Body of pancreas (tissue), 4 donors: Measurements from ENCODE around the gene DNTTIP2. TPM values are rescaled to one million over a fixed set of nuclear protein-coding genes. Genes with fewer than 3 reads are reported as not detected.

Experiments
- ATAC-seq: fragments of 150-250 bp; one replicate; pipeline ENCODE4 v1.9.1; 2016
- DNase-seq, 4 donors: peaks; one replicate each; pipeline ENCODE4 v3.0.0-alpha.2; 2019
- H3K27ac ChIP-seq, 4 donors: fragments of 200-600 bp; sonication (generic); 1 replicate in 3 of 4; 2 replicates in 1 of 4; pipeline versions ENCODE4 v1.5.1 to v1.6.1; 2016 to 2019; ENCODE audit warnings: mild to moderate bottlenecking in 1 of 4, mixed read lengths in 1 of 4, moderate library complexity in 1 of 4
- H3K27me3 ChIP-seq, 2 donors: fragments of 200-600 bp; sonication (generic); one replicate each; pipeline ENCODE4 v1.6.0; 2016; ENCODE audit warnings: mild to moderate bottlenecking in 1 of 2
- H3K36me3 ChIP-seq, 2 donors: fragments of 200-600 bp; sonication (generic); replicated peaks in 1 of 2; 2 replicates each; pipeline ENCODE4 v1.5.1; 2016; ENCODE audit warnings: low read depth in 2 of 2; ENCODE audit not compliant: insufficient read depth in 1 of 2
- H3K4me1 ChIP-seq: fragments of 200-600 bp; sonication (generic); one replicate; pipeline ENCODE4 v1.6.0; 2016
- H3K4me3 ChIP-seq, 2 donors: fragments of 200-600 bp; sonication (generic); 1 replicate in 1 of 2; 2 replicates in 1 of 2; pipeline ENCODE4 v1.5.1; 2016 to 2019
- H3K9me3 ChIP-seq, 3 donors: fragments of 200-600 bp; sonication (generic); 1 replicate in 2 of 3; 2 replicates in 1 of 3; pipeline ENCODE4 v1.5.1; 2016
- POLR2A ChIP-seq, 3 donors: fragments of 450-650 bp; IDR thresholded peaks; one replicate each; pipeline ENCODE4 v1.6.1; 2016; ENCODE audit warnings: antibody characterized with exemption in 3 of 3, mild to moderate bottlenecking in 2 of 3
- WGBS, 2 donors: methylation state at CpG; one replicate each; pipeline ENCODE4 v1.1.5; 2017; 5-methylcytosine and 5-hydroxymethylcytosine counted together
- intact Hi-C: fragments of 100-400 bp; cut with DNase I; formaldehyde crosslinking; loops from one replicate; pipeline ENCODE4 v1.15.1; 2023
- total RNA-seq, 2 donors: library from RNA; depleted of rRNA; stranded (reverse); fragments of >200 nt; gene quantifications; one replicate each; pipeline ENCODE4 v1.1.0, GENCODE V29; 2016
- TF ChIP-seq, protein P1 (sequence below), 7 experiments: fragments of 450-650 bp in 4 of 7; fragments of 200-600 bp in 3 of 7; sonication (generic) in 3 of 7; IDR thresholded peaks; one replicate each; pipeline ENCODE4 v1.5.1; 2016 to 2019; ENCODE audit warnings: antibody characterized with exemption in 7 of 7

DNTTIP2 gene
- total RNA-seq, 2 donors from 2014 or later, result 6.6 to 9.6 TPM

DNA sequence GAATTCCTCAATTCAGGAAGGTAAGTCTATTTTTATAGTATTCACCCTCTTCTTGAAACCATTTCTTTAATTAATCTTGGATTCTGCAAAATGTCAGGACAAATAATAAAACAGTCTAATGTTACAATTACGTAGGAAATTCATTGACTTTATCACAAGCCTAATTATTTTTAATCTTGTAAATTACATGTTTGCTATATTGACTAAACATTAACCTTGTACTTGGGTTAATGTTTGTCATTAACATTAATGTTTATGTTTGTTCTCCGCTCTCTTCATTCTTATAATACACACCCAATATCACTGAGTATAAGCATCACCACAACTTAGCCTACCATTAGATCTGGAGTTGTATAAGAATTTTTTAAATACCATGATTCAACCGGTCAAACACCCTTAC lies 27.5 kb upstream of the DNTTIP2 start:
- Histone ChIP-seq H3K27me3 (no peaks in the 10 kb centered on the region), H3K4me1 (peaks cover 26% of the 10 kb centered on the region), H3K9me3 (no peaks in the 10 kb centered on the region), H3K4me3 (no peak overlapping the region), H3K36me3 (no peaks in the 10 kb centered on the region), H3K27ac (peak overlapping the region in 1 of 4 donors; percentile 67)
- TF ChIP-seq, protein P1, sequence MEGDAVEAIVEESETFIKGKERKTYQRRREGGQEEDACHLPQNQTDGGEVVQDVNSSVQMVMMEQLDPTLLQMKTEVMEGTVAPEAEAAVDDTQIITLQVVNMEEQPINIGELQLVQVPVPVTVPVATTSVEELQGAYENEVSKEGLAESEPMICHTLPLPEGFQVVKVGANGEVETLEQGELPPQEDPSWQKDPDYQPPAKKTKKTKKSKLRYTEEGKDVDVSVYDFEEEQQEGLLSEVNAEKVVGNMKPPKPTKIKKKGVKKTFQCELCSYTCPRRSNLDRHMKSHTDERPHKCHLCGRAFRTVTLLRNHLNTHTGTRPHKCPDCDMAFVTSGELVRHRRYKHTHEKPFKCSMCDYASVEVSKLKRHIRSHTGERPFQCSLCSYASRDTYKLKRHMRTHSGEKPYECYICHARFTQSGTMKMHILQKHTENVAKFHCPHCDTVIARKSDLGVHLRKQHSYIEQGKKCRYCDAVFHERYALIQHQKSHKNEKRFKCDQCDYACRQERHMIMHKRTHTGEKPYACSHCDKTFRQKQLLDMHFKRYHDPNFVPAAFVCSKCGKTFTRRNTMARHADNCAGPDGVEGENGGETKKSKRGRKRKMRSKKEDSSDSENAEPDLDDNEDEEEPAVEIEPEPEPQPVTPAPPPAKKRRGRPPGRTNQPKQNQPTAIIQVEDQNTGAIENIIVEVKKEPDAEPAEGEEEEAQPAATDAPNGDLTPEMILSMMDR (IDR thresholded peaks at IDR 0.05), result no peak
- no peak for TF ChIP-seq POLR2A (IDR thresholded peaks at IDR 0.05)
- DNase-seq (no peak), ATAC-seq (no peak)
- intact Hi-C loops, result no loop called here
- WGBS, 2 donors, result 62 to 65% methylated on average over 3 of the region's 3 CpGs

DNA sequence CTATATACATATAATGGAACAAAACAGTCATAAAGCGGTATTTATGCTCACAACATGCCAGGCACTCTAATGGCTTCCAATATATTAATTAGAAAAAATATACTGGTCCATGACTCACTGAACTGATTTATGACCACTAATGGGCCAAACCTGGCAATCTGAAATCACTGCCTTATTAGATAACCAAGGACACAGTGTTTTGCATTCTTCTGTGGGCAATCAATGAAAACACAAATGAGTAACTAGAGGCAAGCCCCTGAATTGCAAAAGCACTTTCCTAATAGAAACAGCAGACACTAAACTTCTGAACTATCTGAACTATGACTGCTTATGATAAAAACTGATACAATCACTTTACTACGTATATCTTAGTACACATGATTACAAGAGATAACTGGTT lies 26.7 kb upstream of the DNTTIP2 start:
- no peaks in the 10 kb centered on the region for H3K9me3 ChIP-seq
- 47 to 54% methylated on average over 2 of the region's 2 CpGs for WGBS, 2 donors
- no peaks in the 10 kb centered on the region for H3K36me3 ChIP-seq
- H3K27ac ChIP-seq, result peak overlapping the region in 2 of 4 donors; percentile 40 to 67
- peaks cover 26% of the 10 kb centered on the region for H3K4me1 ChIP-seq
- TF ChIP-seq, protein P1 (IDR thresholded peaks at IDR 0.05), result no peak
- TF ChIP-seq POLR2A (IDR thresholded peaks at IDR 0.05), result no peak
- no peak overlapping the region for H3K4me3 ChIP-seq
- peak in 1 of 4 donors; percentile 32 for DNase-seq
- no peak for ATAC-seq
- H3K27me3 ChIP-seq, result no peaks in the 10 kb centered on the region
- intact Hi-C loops, result no loop called here

DNA sequence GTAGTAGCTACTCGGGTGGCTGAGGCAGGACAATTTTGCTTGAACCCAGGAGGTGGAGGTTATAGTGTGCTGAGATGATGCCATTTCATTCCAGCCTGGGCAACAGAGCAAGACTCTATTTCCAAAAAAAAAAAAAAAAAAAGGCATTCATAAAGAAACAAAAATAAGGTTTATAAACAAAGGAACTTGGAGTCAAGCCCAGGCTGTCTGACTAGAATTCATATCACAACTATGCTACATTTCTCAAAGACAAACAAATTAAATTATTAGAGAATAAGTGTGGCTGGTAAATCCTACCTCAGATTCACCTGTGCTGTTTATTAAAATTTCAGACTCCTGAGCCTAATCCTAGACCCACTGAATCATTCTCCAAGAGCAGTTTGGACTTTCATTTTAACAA lies 26.0 kb upstream of the DNTTIP2 start:
- Histone ChIP-seq H3K4me3 (no peak overlapping the region), H3K9me3 (no peaks in the 10 kb centered on the region), H3K36me3 (no peaks in the 10 kb centered on the region), H3K27me3 (no peaks in the 10 kb centered on the region), H3K4me1 (peaks cover 26% of the 10 kb centered on the region), H3K27ac (peak overlapping the region in 2 of 4 donors; percentile 17 to 67)
- intact Hi-C loops, result no loop called here
- no peak for ATAC-seq
- DNase-seq, result no peak
- TF ChIP-seq, protein P1 (IDR thresholded peaks at IDR 0.05), result no peak
- no peak for TF ChIP-seq POLR2A (IDR thresholded peaks at IDR 0.05)
- WGBS, 2 donors, result 81 to 90% methylated on average over 1 of the region's 1 CpG

DNA sequence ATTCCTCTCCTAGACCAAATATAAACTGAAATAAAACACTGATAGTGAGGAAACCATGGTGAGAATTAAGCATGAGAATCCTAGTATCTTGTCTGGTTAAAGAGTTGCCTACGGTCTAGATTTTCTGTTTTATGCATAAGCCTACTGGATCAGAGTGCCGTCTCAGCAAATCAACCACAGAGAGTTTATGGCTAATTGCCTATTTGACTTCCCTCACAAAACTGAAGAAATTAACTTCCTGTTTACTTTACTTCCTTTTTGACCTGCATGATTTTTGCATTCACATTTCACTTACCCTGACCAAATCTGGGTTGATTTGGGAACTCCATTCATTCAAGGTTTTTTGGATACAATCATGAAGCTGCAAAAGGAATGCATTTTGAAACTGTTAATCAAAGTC lies 25.2 kb upstream of the DNTTIP2 start:
- TF ChIP-seq POLR2A (IDR thresholded peaks at IDR 0.05), result no peak
- TF ChIP-seq, protein P1 (IDR thresholded peaks at IDR 0.05), result no peak
- Histone ChIP-seq H3K27ac (peak overlapping the region in 2 of 4 donors; percentile 29 to 67), H3K27me3 (no peaks in the 10 kb centered on the region), H3K9me3 (no peaks in the 10 kb centered on the region), H3K4me3 (no peak overlapping the region), H3K4me1 (peaks cover 26% of the 10 kb centered on the region), H3K36me3 (no peaks in the 10 kb centered on the region)
- DNase-seq, result no peak
- WGBS, 2 donors, result 47 to 55% methylated on average over 2 of the region's 2 CpGs
- no peak for ATAC-seq
- intact Hi-C loops, result no loop called here

DNA sequence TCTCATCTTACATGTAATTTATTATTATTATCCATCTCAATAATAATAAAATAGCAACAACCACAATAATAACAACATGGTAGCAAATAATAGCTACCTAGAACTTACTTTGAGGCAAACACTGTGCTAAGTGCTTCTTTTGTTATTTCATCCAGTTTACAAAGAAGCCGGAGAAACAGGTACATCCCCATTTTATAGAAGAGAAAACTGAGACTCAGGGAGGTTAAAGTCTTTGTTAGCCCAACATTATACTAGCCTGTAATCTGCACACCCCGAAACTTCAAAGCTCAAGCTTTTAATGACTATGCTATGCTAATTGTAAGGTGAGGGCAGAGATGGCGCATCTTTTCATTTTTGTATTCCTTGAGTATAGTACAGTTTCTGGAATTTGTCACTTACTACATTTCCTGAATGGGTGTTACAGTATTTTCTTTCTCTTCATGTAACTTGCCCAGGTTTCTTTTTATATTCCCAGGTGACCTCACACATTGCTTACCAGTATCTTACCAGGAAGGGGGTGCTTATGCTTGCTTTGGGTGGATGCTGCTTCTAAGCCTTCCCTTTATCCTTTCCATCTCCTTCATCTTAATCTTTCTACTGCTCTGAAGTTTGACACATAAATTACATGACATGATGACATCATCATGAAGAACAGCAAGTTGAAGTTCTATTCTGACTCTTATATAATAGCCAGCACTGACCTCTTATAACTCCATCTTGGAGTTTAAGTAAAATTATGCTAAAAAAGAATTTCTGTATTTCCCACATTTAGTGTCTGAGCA lies 21.9 kb upstream of the DNTTIP2 start:
- Histone ChIP-seq H3K27ac (no peak overlapping the region), H3K36me3 (peaks cover 0 to 6% of the 10 kb centered on the region in 2 donors), H3K4me3 (no peak overlapping the region), H3K9me3 (no peaks in the 10 kb centered on the region), H3K4me1 (peaks cover 12% of the 10 kb centered on the region), H3K27me3 (no peaks in the 10 kb centered on the region)
- no peak for ATAC-seq
- DNase-seq, result no peak
- WGBS, 2 donors, result 94 to 97% methylated on average over 3 of the region's 3 CpGs
- intact Hi-C loops, result no loop called here
- no peak for TF ChIP-seq POLR2A (IDR thresholded peaks at IDR 0.05)
- TF ChIP-seq, protein P1 (IDR thresholded peaks at IDR 0.05), result no peak
